ENCODE measurements around the gene FCN1. TPM values are rescaled to one million over a fixed set of nuclear protein-coding genes. Genes with fewer than 3 reads are reported as not detected.

Gene FCN1
- total and polyA plus RNA-seq, 2 donors = 1.9 to 3.6 TPM

Small RNAs within 50 kb of the gene (small RNA-seq; reads per million reads assigned to genes)
- not detected for gene AL603650.1

Other genes with a start within 250 kb of the FCN1 start
- gene FCN2, start 37.1 kb downstream of the FCN1 start, total RNA-seq = not detected
- gene FCN2, start 37.1 kb downstream of the FCN1 start, polyA plus RNA-seq = 0.37 TPM
- 21.8 TPM for gene OLFM1, start 169.8 kb upstream of the FCN1 start, total RNA-seq
- gene OLFM1, start 169.8 kb upstream of the FCN1 start, polyA plus RNA-seq = 45.7 TPM